HepG2 (cell line): ENCODE measurements around the gene BICRAL. TPM values are rescaled to one million over a fixed set of nuclear protein-coding genes. Genes with fewer than 3 reads are reported as not detected.

ENCODE experiments used
- ATF2 ChIP-seq: sonication (generic); formaldehyde crosslinking; IDR thresholded peaks from 2 replicates; pipeline ENCODE4 v1.4.0; 2020; ENCODE audit warnings: missing genetic modification reagents
- CCAR2 ChIP-seq: fragments of 200-400 bp; formaldehyde crosslinking; optimal IDR thresholded peaks from 2 replicates; pipeline ENCODE3; 2018; ENCODE audit warnings: low read depth, mild to moderate bottlenecking, low read length, moderate library complexity
- DBP ChIP-seq: sonication (generic); formaldehyde crosslinking; IDR thresholded peaks from 2 replicates; pipeline ENCODE4 v1.4.0; 2020; ENCODE audit warnings: missing genetic modification reagents; ENCODE audit errors: not compliant biosample characterization
- FUBP1 ChIP-seq: sonication (generic); formaldehyde crosslinking; IDR thresholded peaks from 2 replicates; pipeline ENCODE4 v1.5.1; 2020; ENCODE audit warnings: missing genetic modification reagents, mild to moderate bottlenecking, borderline replicate concordance
- MAZ ChIP-seq, 2 experiments: sonication (generic) in 1 of 2; formaldehyde crosslinking in 1 of 2; IDR thresholded peaks; 2 replicates each; pipeline versions ENCODE4 v1.5.0 to v1.6.1; 2012 to 2020; ENCODE audit warnings: low read depth in 2 of 2, mild to moderate bottlenecking in 2 of 2, borderline replicate concordance in 1 of 2, improper control_type of control experiment in 1 of 2, low read length in 1 of 2, missing genetic modification reagents in 1 of 2, moderate library complexity in 1 of 2
- ZBTB34 ChIP-seq: sonication (generic); formaldehyde crosslinking; IDR thresholded peaks from 2 replicates; pipeline ENCODE4 v1.8.0; 2022; ENCODE audit warnings: mild to moderate bottlenecking, missing genetic modification reagents
- ZNF160 ChIP-seq: sonication (generic); formaldehyde crosslinking; IDR thresholded peaks from 2 replicates; pipeline ENCODE4 v1.8.0; 2022; ENCODE audit warnings: mild to moderate bottlenecking, inconsistent platforms, missing genetic modification reagents
- ZNF17 ChIP-seq: sonication (generic); formaldehyde crosslinking; IDR thresholded peaks from 2 replicates; pipeline ENCODE4 v1.5.0; 2020; ENCODE audit warnings: mild to moderate bottlenecking, missing genetic modification reagents
- ZNF407 ChIP-seq: sonication (generic); formaldehyde crosslinking; IDR thresholded peaks from one replicate; pipeline ENCODE4 v1.5.1; 2020; ENCODE audit warnings: mild to moderate bottlenecking, missing genetic modification reagents; ENCODE audit errors: not compliant biosample characterization
- ZNF577 ChIP-seq: sonication (generic); formaldehyde crosslinking; IDR thresholded peaks from 2 replicates; pipeline ENCODE4 v1.4.0; 2020; ENCODE audit warnings: mild to moderate bottlenecking, low read depth, missing genetic modification reagents, borderline replicate concordance
- polyA plus RNA-seq, 8 experiments: library from polyadenylated mRNA; depleted of rRNA in 3 of 8; stranded (reverse) in 7 of 8; unstranded in 1 of 8; fragments of >200 nt; fragmentation: Illumina TruSeq in 4 of 8; extraction: Trizol in 4 of 8; gene quantifications; 2 replicates each; pipeline versions ENCODE4 v1.2.1 to v1.2.3, GENCODE V29; 2011 to 2016; ENCODE audit warnings: low read depth in 4 of 8, missing spikeins in 1 of 8, mixed read lengths in 1 of 8; ENCODE audit not compliant: insufficient read depth in 1 of 8
- total RNA-seq, 5 experiments: library from RNA; depleted of rRNA; stranded (reverse); fragments of >200 nt; fragmentation: Illumina TruSeq; extraction: Trizol; gene quantifications; 2 replicates each; pipeline ENCODE4 v1.2.3, GENCODE V29; 2016; ENCODE audit warnings: low read depth in 1 of 5

The BICRAL gene
- total and polyA plus RNA-seq, 2 of the 13 experiments (the other 11 are each of a cell fraction or from before 2014, with no cell fraction given), result 5.0 to 13.5 TPM

- TF ChIP-seq DBP (CRISPR knock-in tag), result peak; percentile 78
- peak; percentile 79 for TF ChIP-seq ZNF160
- no peak for TF ChIP-seq ZBTB34
- TF ChIP-seq FUBP1 (CRISPR knock-in tag), result no peak; the same call in 1 of the 2 replicates
- no peak for TF ChIP-seq CCAR2
- peak; percentile 96 for TF ChIP-seq ZNF407 (CRISPR knock-in tag)
- TF ChIP-seq ATF2 (CRISPR knock-in tag), result peak; percentile 27; the same call in 1 of the 2 replicates
- no peak for TF ChIP-seq MAZ (IDR thresholded peaks at IDR 0.05; ENCODE audit: borderline replicate concordance, low read depth, low read length)
- peak; percentile 89 for TF ChIP-seq MAZ (CRISPR knock-in tag; IDR thresholded peaks at IDR 0.05; ENCODE audit: low read depth)
- no peak for TF ChIP-seq ZNF577 (CRISPR knock-in tag)
- TF ChIP-seq ZNF17 (CRISPR knock-in tag), result no peak
These were observed 1.5 kb downstream of the BICRAL start (continued) for GRCh38 chr6:42783177-42783875.
